Measurements from ENCODE around the gene RABGGTB.
A peak's percentile ranks its signal among the peaks of the same experiment; 100 is the strongest.

DNA sequence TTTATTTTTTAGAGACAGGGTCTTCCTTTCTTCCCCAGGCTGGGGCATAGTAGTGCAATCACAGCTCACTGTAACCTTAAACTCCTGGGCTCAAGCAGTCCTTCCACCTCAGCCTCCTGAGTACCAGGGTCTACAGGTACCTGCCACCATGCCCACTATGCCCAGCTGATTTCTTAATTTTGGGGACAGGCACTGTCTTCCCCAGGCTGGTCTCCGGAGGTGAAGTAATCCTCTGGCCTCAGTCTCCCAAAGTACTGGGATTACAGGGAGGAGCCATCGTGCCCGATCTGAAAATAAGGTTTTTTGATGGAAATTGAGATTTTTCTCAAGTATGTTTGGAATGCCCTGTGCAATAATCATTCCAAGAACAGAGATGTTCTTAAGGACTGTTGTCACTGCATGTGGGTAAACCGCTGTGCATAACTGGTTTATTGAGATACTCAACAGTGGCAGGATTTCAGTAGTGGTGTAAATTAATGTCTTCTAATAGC lies 9.7 kb downstream of the RABGGTB start:
- no peak; the same call in 1 of the 2 replicates for TF ChIP-seq POLR2AphosphoS5 (IDR thresholded peaks at IDR 0.05; ENCODE audit: low read depth, low read length)
- peak; percentile 75; the same call in 1 of the 2 replicates for TF ChIP-seq POLR2A (IDR thresholded peaks at IDR 0.05; ENCODE audit: low read depth, low read length)
- TF ChIP-seq TAF1 (IDR thresholded peaks at IDR 0.05; ENCODE audit: low read depth, low read length) = no peak
- no peak for TF ChIP-seq PAX5 (IDR thresholded peaks at IDR 0.05; ENCODE audit: insufficient read depth, low read length, severe bottlenecking)
